ENCODE measurements around the gene FMNL2. TPM values are rescaled to one million over a fixed set of nuclear protein-coding genes. Genes with fewer than 3 reads are reported as not detected.

FMNL2 gene
- total RNA-seq, 1 experiment from 2014 or later = 1.7 TPM

Small RNA genes within 50 kb of the gene (small RNA-seq; reads per million reads assigned to genes)
- gene AC012443.1 = not detected

Other genes with a start within 250 kb of the FMNL2 start
- gene CACNB4, start 236.1 kb upstream of the FMNL2 start, total RNA-seq (2014; rRNA removed; shearing (Covaris generic)) = 0.13 and 0.26 TPM in 2 replicates
- 8.3 and 9.0 TPM in 2 replicates for gene STAM2, start 159.4 kb upstream of the FMNL2 start, total RNA-seq (2014; rRNA removed; shearing (Covaris generic))

Data from HT-29 (cell line).